HG03520 (cell line): Measurements from ENCODE around the gene PLA2R1.
"Not testable (repeated sequence)": the region's sequence is repeated elsewhere in the genome, so short reads cannot be mapped to it uniquely, and the experiment has no call there.

Experiments used
- ATAC-seq: cut with Tn5 transposase; IDR thresholded peaks from one replicate; pipeline ENCODE4 v1.9.1; 2021; ENCODE audit warnings: mild to moderate bottlenecking, moderate library complexity; ENCODE audit not compliant: unreplicated experiment

The PLA2R1 gene

DNA sequence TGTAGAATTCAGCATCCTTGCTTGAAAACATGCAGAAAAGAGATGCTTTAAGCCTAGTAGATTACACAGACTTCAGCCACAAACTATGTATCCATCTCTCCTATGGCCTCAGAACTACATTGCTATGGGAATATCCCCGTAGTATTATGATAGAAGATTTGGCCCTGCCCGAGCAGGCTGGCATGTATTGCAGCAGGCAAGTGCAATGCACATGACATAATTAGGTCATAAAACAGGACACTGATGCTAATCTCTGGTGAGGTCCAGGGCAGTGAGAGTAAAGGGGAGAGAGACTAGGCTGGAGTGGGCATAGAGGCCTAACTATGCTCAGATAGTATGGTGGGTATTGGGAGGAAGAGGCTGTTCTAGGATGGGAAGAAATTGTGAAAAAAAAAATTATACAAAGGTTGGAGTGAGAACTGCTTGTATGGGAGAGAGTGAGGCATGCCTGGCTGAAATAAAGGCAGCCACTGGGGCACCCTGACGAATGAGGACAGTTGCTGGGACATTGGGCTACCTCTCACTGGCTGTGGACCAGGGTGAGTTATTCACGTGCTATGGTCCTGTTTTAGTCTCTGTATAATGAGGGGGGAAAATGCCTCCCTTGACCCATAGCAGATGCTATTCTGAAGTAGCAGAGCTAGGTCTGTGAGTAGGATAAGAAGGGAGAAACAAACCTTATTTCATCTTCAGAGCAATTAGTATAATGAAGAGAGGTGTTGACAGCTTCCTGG is 1.6 kb upstream of the PLA2R1 start:
- no peak for ATAC-seq

- ATAC-seq, result no peak
These were observed 856 bp upstream of the PLA2R1 start for GRCh38 chr2:160063271-160063670.

GRCh38 chr2:160061944-160062291 is 497 bp downstream of the PLA2R1 start:
- ATAC-seq, result no peak

GRCh38 chr2:160061533-160061932 is 882 bp downstream of the PLA2R1 start:
- ATAC-seq, result no peak

DNA sequence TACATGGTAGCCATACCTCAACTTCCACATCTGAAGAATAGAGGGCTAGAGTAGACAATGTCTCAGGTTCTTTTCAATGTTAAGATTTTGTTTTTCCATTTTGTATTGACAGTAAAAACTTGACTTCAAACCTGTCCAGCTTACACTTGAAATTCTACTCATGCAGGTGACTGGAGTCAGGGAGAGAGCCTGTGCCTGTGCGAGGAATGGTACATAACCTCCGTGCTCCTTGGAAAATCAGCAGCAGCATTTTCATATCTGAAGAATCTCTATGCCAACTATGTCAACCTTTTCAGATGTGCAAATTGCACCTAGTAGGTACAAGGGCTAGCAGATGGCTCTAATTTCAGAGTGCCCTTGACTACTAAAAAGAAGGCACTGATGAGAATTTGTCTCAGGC is 2.1 kb downstream of the PLA2R1 start:
- ATAC-seq, result no peak

DNA sequence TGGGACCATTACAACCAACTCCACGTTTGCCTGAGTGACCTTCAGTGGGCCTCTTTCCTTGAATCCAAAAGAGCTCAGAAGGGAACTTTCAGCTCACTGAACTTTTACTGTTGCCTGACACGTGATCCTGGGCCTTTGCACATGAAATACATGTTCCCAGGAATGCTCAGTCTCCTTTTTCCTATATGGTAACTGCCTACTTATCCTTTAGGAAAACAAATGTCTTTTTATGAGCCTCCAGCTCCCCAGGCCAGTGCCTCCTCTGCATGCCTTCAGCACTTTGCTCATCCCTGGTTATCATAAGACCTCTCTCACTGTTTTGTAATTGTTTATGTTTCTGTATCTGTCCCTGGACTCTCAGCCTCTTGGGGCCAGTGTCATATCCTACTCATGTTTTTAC is 5.1 kb downstream of the PLA2R1 start:
- no peak for ATAC-seq

- no peak for ATAC-seq
These were observed 6.7 kb downstream of the PLA2R1 start for GRCh38 chr2:160055726-160056108.

GRCh38 chr2:160054984-160055725 is 7.3 kb downstream of the PLA2R1 start:
- ATAC-seq, result no peak

- no peak for ATAC-seq
These were observed 8.5 kb downstream of the PLA2R1 start for GRCh38 chr2:160053946-160054345.

DNA sequence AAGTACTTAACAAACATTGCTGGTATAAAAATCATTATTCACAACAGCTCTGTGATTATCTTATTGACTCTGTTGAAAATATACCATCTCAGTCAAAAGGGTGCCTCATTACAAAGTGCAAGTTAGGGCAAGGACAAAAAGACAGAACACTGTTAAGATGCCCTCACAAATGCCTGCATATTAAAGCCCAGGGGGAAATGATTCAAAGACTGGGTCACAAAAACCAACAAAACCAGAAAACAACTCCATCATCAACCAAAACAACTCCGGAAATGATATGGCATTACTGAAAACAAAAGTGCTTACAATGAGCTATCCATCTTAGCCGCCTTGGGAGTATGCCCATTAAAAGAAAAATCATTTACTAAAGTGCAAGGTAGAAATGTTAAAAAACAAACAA is 9.9 kb downstream of the PLA2R1 start:
- ATAC-seq, result no peak

DNA sequence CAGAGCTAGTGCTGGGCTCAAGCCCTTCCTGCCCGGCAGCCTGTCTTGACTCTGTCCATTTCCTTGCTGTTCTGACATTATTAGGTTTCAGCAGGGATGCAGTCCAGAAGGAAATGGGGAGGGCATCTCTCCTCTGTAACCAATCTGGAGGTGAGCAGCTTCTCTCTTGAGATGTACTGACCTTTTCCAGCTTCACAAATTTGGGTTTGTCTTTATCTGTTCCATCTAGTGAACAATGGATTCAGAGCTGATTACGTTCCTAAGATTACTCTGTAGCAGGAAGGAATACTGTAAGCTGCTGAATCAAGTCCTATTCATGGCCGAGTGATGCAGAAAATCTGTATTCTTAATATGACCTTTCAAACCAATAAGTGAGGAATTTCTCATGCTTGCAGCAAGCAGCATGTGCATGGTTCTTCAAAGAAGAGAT is 11.0 kb downstream of the PLA2R1 start:
- no peak for ATAC-seq

DNA sequence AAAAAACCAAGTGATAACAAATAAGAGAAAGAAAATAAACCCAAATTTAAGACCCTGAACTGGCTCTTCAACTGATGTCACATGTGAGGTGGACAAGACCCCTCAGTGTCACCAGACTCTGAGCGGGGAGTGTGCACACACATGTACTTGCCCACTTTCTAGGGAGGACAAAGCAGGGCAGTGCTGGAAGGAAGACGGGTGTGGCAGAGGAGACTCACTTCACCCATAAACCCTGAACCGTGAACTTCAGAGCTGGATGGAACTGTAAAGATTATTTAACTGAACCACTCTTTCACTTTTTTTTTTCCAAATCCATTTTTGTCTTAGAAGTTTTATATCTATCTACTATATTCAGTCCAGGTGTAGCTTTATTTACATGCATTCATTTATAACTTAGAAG is 12.3 kb downstream of the PLA2R1 start:
- no peak for ATAC-seq

DNA sequence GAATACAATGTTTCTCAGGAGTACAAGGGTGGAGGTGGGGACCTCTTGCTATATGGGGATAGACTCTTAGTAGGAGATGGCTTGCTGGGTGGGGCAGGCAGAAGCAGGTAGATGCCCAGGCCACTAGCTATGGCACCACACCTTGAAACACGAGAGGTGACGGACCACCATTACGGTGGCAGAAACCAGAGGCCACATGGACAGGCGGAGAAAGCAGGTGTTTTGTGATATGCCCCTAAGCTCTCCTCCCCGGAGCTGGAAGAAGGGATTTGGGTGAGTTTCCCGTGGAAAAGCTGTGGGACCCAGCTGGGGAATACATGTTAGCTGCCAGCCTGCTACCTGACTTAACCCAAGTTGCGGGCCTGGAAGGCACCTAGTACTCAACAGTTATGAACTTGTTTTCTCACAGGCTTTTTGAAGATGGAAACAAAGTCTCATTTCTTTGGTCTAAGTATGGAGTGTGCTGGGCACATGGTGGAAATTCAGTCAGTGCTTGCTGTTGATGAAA is 16.7 kb downstream of the PLA2R1 start:
- ATAC-seq, result no peak

DNA sequence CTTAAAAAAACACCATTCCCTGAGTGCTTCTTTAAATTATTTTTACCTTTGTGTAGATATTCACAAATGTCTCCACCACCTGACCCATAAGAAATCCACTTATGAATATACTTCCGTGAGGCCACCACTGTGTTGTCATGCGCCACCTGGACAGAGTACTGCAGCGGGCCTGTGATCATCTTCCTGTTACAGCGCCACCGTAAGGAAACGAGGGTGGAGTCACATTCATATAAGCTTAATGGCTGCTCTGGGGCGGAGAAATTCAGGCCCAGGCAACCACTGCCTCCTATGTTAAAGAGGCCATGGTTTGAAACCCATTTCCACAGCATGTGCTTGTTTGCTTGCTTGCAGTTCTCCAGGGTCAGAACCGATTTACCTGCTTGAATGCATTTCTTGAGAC is 17.7 kb downstream of the PLA2R1 start:
- no peak for ATAC-seq

DNA sequence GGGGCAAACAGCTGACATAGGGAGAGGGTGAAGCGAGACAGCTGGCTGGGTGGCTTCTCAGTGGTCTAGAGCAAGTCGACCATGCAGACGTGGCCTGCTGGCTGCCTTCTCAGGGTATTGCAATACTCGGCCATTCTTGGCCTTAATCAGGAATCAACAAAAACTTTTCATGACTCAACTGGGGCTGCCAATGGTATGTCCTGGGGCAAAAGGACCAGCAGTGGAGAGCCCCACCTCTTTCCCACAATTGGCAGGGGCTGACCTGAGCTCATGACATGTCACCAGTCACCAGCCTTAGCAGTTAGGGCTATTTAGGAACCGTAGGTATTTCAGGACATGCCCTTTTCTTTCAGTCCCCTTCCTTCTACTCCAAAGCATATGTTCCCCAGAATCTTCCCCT is 19.1 kb downstream of the PLA2R1 start:
- no peak for ATAC-seq

DNA sequence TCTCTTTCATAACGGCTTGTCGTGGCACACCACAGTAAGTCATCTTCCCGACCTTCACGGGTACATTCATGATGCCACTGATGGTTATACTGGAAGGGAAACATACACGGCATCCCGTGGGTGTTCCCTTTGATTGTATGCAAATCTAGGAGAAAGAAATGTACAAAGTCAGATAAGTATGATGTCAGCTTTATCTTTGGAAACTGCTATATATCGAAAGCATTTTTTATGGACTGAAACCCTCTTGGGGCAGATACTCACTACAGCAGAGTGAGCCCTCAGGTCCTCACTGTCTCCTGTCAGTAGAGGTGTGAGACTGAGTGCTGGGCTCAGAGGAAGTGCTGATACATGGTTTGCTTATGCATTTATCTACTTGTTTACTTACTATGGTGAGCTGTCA is 20.4 kb downstream of the PLA2R1 start:
- ATAC-seq, result no peak

- ATAC-seq, result no peak
These were observed 21.3 kb downstream of the PLA2R1 start for GRCh38 chr2:160041091-160041490.

DNA sequence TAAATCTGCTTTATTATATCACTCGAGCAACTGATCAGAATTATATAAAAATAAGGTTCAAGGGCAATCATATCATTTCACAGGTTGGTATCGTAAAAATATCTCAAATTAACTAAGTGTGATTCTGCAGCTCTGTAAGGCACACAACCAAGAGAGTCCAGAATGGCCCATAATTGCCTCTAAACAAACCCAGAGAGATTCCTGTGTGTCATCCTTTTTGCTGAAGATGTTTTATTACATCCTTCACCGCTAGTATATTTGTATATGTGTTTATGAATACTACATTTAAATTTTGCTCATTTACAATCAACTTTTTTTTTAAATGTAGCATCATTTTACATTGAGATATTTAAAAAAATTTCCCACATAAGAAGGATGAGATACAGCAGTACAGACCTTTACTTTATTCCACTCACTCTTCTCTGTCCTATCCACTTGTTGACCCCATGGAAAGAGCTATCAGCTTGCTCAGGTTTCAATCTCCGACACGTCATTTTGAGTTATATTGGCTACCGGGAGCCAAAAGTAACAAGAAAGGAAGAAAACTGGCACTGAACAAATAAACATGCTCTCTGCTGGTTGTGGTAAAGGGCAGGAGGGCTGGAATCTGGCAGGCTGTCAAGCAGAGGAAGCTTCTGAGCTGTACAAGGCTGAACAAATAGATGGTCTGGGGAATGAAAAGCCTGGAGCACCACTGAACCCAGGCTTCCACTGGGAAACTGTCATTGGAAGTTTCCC is 23.1 kb downstream of the PLA2R1 start:
- no peak for ATAC-seq

GRCh38 chr2:160038662-160039061 is 23.8 kb downstream of the PLA2R1 start:
- not testable (repeated sequence) for ATAC-seq

DNA sequence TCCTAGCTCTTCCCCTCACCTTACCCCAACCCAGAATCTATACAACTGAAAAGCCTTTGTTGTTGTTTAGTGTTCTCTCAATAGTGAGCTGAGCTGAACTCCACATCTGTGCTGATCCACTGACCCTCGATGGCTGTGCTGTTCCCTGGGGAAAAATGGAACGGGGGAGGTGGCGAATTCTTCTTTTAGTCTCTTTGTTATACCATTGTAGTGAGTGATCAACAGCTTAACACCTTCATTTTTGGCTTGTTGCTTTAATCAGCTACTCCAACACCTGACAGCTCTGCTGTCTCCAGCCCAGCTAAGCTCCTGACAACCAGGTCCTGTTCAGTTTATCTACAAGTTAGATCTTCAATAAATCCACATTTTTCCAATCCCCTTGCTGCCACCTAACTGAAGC is 25.7 kb downstream of the PLA2R1 start:
- no peak for ATAC-seq

GRCh38 chr2:160035125-160035524 is 27.3 kb downstream of the PLA2R1 start:
- no peak for ATAC-seq

GRCh38 chr2:160034396-160034795 is 28.0 kb downstream of the PLA2R1 start:
- ATAC-seq, result no peak
